A673 (cell line): Measurements from ENCODE around the gene CCDC178. TPM values are rescaled to one million over a fixed set of nuclear protein-coding genes. Genes with fewer than 3 reads are reported as not detected.

Experiments used
- BruUV-seq: library from RNA; stranded (reverse); fragments of 400-500 nt; replicated peaks from 2 replicates; lab custom pipeline; 2021; lab: Mats Ljungman, UMichigan
- CTCF ChIA-PET: fragments of 300-600 bp; sonication (Branson Sonifier 250); formaldehyde crosslinking; loops from one replicate; lab custom pipeline; 2022; ENCODE audit warnings: antibody characterized with exemption; lab: Charles Lee
- POLR2A ChIA-PET: fragments of 300-600 bp; sonication (Branson Sonifier 250); formaldehyde crosslinking; loops from one replicate; lab custom pipeline; 2022; ENCODE audit warnings: antibody characterized with exemption; ENCODE audit not compliant: low non-redundant PET; lab: Charles Lee
- DNase-seq: peaks from one replicate; pipeline ENCODE4 v3.0.0-alpha.2; 2015; ENCODE audit warnings: low spot score
- H3K27ac ChIP-seq: fragments of 200-600 bp; sonication (generic); 2 replicates; pipeline ENCODE4 v1.5.1; 2016; ENCODE audit warnings: mixed run types, low read depth, mild to moderate bottlenecking, mixed read lengths, antibody characterized with exemption, low read length; ENCODE audit not compliant: poor library complexity, severe bottlenecking
- H3K27me3 ChIP-seq: fragments of 200-600 bp; sonication (generic); replicated peaks from 2 replicates; pipeline ENCODE4 v1.6.1; 2017; ENCODE audit warnings: mixed run types, low read depth, mild to moderate bottlenecking, mixed read lengths, antibody characterized with exemption, low read length; ENCODE audit not compliant: insufficient read depth, poor library complexity
- H3K36me3 ChIP-seq: fragments of 200-600 bp; sonication (generic); 2 replicates; pipeline ENCODE4 v1.6.1; 2016; ENCODE audit warnings: mixed run types, mild to moderate bottlenecking, mixed read lengths, antibody characterized with exemption, low read length; ENCODE audit not compliant: insufficient read depth, poor library complexity, severe bottlenecking
- H3K4me1 ChIP-seq: fragments of 200-600 bp; sonication (generic); 2 replicates; pipeline ENCODE4 v1.6.1; 2017; ENCODE audit warnings: mixed run types, mild to moderate bottlenecking, mixed read lengths, antibody characterized with exemption, low read length; ENCODE audit not compliant: insufficient read depth, poor library complexity, severe bottlenecking
- H3K4me3 ChIP-seq: fragments of 200-600 bp; sonication (generic); 2 replicates; pipeline ENCODE4 v1.5.1; 2016; ENCODE audit warnings: low read depth, mixed run types, mild to moderate bottlenecking, mixed read lengths, low read length; ENCODE audit not compliant: poor library complexity, severe bottlenecking
- H3K9me3 ChIP-seq: fragments of 200-600 bp; sonication (generic); 2 replicates; pipeline ENCODE4 v1.6.1; 2016; ENCODE audit warnings: mixed run types, low read depth, mild to moderate bottlenecking, mixed read lengths, antibody characterized with exemption, low read length; ENCODE audit not compliant: poor library complexity, severe bottlenecking
- EZH2 ChIP-seq: fragments of 200-600 bp; sonication (generic); IDR thresholded peaks from 2 replicates; pipeline ENCODE4 v1.6.1; 2017; ENCODE audit warnings: borderline replicate concordance, low read depth, mild to moderate bottlenecking, mixed read lengths, antibody characterized with exemption, low read length; ENCODE audit not compliant: poor library complexity, severe bottlenecking
- intact Hi-C: fragments of 100-400 bp; cut with micrococcal nuclease; formaldehyde crosslinking; loops from one replicate; pipeline ENCODE4 v1.10.0; 2022; ENCODE audit not compliant: unreplicated experiment
- total RNA-seq: library from RNA; stranded (reverse); gene quantifications from 2 replicates; pipeline ENCODE4 v1.2.3, GENCODE V29; 2021
- TF ChIP-seq, protein P1 (sequence below): fragments of 300-800, 200-600 bp; sonication (generic); conservative IDR thresholded peaks from 2 replicates; pipeline ENCODE4 v1.5.1; 2017; ENCODE audit warnings: low read depth, mild to moderate bottlenecking, antibody characterized with exemption, low read length, moderate library complexity, mixed read lengths

CCDC178 gene
- total RNA-seq, 1 experiment from 2014 or later = not detected

DNA sequence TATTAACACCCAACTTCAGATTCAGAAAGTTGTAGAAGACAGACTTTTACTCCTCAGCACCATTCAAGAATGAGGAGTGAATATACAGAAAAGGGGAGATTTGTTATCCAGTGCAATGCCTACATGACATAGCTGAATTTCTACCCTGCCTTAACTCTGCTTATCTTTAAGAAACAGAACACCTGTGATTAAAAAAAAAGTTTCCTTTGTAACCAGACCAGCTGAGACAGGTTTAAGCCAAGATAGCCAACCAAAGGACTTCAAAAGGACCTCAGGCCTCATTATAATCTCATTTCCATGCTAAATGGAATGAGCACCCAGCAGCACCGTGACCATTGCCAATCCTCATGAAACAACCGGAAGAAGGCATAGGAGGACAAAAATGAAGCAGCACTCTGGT is 122.9 kb downstream of the CCDC178 start:
- no peak for TF ChIP-seq EZH2
- TF ChIP-seq, protein P1, sequence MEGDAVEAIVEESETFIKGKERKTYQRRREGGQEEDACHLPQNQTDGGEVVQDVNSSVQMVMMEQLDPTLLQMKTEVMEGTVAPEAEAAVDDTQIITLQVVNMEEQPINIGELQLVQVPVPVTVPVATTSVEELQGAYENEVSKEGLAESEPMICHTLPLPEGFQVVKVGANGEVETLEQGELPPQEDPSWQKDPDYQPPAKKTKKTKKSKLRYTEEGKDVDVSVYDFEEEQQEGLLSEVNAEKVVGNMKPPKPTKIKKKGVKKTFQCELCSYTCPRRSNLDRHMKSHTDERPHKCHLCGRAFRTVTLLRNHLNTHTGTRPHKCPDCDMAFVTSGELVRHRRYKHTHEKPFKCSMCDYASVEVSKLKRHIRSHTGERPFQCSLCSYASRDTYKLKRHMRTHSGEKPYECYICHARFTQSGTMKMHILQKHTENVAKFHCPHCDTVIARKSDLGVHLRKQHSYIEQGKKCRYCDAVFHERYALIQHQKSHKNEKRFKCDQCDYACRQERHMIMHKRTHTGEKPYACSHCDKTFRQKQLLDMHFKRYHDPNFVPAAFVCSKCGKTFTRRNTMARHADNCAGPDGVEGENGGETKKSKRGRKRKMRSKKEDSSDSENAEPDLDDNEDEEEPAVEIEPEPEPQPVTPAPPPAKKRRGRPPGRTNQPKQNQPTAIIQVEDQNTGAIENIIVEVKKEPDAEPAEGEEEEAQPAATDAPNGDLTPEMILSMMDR = no peak
- CTCF ChIA-PET = no interaction called here
- Histone ChIP-seq H3K9me3 (no peaks in the 10 kb centered on the region), H3K27me3 (no peaks in the 10 kb centered on the region), H3K4me1 (no peaks in the 10 kb centered on the region), H3K27ac (no peak overlapping the region), H3K36me3 (no peaks in the 10 kb centered on the region), H3K4me3 (no peak overlapping the region)
- POLR2A ChIA-PET = no interaction called here
- intact Hi-C loops = no loop called here
- no TSS peak for BruUV-seq
- DNase-seq = no peak

DNA sequence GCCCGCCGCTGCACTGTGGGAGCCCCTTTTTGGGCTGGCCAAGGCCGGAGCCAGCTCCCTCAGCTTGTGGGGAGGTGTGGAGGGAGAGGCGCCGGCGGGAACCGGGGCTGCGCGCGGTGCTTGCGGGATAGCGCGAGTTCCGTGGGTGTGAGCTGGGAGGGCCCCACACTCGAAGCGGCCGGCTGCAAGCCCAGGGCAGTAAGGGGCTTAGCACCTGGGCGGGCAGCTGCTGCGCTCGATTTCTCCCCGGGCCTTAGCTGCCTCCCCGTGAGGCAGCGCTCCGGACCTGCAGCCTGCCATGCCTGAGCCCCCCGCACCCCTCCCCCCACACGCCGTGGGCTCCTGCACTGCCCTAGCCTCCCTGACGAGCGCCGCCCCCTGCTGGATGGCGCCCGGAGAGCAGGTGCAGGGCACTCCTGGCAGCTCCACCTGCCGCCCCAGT is 124.4 kb downstream of the CCDC178 start:
- CTCF ChIA-PET = no interaction called here
- BruUV-seq = no TSS peak
- Histone ChIP-seq H3K27me3 (no peaks in the 10 kb centered on the region), H3K4me3 (no peak overlapping the region), H3K9me3 (no peaks in the 10 kb centered on the region), H3K36me3 (no peaks in the 10 kb centered on the region), H3K27ac (no peak overlapping the region), H3K4me1 (no peaks in the 10 kb centered on the region)
- intact Hi-C loops = no loop called here
- POLR2A ChIA-PET = no interaction called here
- DNase-seq = no peak
- TF ChIP-seq, protein P1 = no peak
- no peak for TF ChIP-seq EZH2

DNA sequence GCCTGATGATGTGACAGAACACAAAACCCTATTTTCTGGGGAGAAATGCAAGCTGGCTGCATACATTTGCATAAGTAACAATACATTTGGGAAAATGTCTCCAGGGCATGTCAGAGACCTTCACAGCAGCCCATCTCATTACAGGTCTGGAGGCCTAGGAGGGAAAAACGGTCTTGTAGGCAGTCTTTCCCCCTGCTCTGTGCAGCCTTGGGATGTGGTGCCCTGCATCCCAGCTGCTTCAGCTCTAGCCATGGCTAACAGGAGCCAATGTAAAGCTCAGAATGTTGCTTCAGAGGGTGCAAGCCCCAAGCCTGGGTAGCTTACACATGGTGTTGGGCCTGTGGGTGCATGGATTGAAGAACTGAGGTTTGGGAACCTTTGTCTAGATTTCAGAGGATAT is 133.0 kb downstream of the CCDC178 start:
- BruUV-seq = no TSS peak
- Histone ChIP-seq H3K27me3 (no peaks in the 10 kb centered on the region), H3K27ac (no peak overlapping the region), H3K9me3 (no peaks in the 10 kb centered on the region), H3K36me3 (no peaks in the 10 kb centered on the region), H3K4me3 (no peak overlapping the region), H3K4me1 (no peaks in the 10 kb centered on the region)
- intact Hi-C loops = no loop called here
- TF ChIP-seq, protein P1 = no peak
- TF ChIP-seq EZH2 = no peak
- CTCF ChIA-PET = no interaction called here
- no peak for DNase-seq
- POLR2A ChIA-PET = no interaction called here
